Tibial nerve (tissue), 3 donors: Measurements from ENCODE around the gene FTCD.
"Not testable (repeated sequence)": the region's sequence is repeated elsewhere in the genome, so short reads cannot be mapped to it uniquely, and the experiment has no call there.

Experiments
- CTCF ChIP-seq, 5 experiments: fragments of 200-600 bp in 3 of 5; fragments of 450-650 bp in 2 of 5; sonication (generic) in 3 of 5; IDR thresholded peaks; one replicate each; pipeline ENCODE4 v1.5.1; 2016 to 2019; ENCODE audit warnings: antibody characterized with exemption in 5 of 5, mild to moderate bottlenecking in 3 of 5, moderate library complexity in 2 of 5
- POLR2A ChIP-seq, 2 donors: fragments of 450-650 bp; IDR thresholded peaks; one replicate each; pipeline ENCODE4 v1.6.1; 2017; ENCODE audit warnings: antibody characterized with exemption in 2 of 2, mild to moderate bottlenecking in 2 of 2, moderate library complexity in 2 of 2

- TF ChIP-seq CTCF, POLR2A (IDR thresholded peaks at IDR 0.05): not testable (repeated sequence)
Observed at GRCh38 chr21:46107376-46107775, 48.0 kb downstream of the FTCD start.
